Loucy (cell line): ENCODE measurements around the gene BANF2.

Experiments
- H2AFZ ChIP-seq: fragments of 200-600 bp; sonication (generic); 2 replicates; pipeline ENCODE4 v1.6.0; 2016; ENCODE audit warnings: antibody characterized with exemption, mild to moderate bottlenecking, low read length, moderate library complexity
- H3F3A ChIP-seq: fragments of 200-600 bp; 2 replicates; pipeline ENCODE4 v1.6.0; 2016; ENCODE audit warnings: antibody characterized with exemption, low read depth, mild to moderate bottlenecking
- H3K27me3 ChIP-seq: fragments of 200-600 bp; sonication (generic); 2 replicates; pipeline ENCODE4 v1.6.1; 2014; ENCODE audit warnings: low read length, mild to moderate bottlenecking; ENCODE audit not compliant: insufficient read depth, poor library complexity, severe bottlenecking
- H3K36me3 ChIP-seq: fragments of 200-600 bp; sonication (generic); 2 replicates; pipeline ENCODE4 v1.6.1; 2016; ENCODE audit warnings: low read length; ENCODE audit not compliant: insufficient read depth
- H3K4me1 ChIP-seq: fragments of 200-600 bp; sonication (generic); 2 replicates; pipeline ENCODE4 v1.5.1; 2014; ENCODE audit warnings: low read length, mild to moderate bottlenecking; ENCODE audit not compliant: insufficient read depth, poor library complexity, severe bottlenecking
- H3K4me2 ChIP-seq: fragments of 200-600 bp; sonication (generic); 2 replicates; pipeline ENCODE4 v1.6.0; 2014; ENCODE audit warnings: antibody characterized with exemption, low read length, low read depth, mild to moderate bottlenecking; ENCODE audit not compliant: poor library complexity, severe bottlenecking
- H3K4me3 ChIP-seq: fragments of 200-600 bp; sonication (generic); 2 replicates; pipeline ENCODE4 v1.5.1; 2014; ENCODE audit warnings: low read length, mild to moderate bottlenecking, mixed read lengths; ENCODE audit not compliant: poor library complexity, severe bottlenecking
- H3K79me2 ChIP-seq: fragments of 200-600 bp; sonication (generic); 2 replicates; pipeline ENCODE4 v1.6.1; 2014; ENCODE audit warnings: low read length; ENCODE audit not compliant: insufficient read depth
- H3K9ac ChIP-seq: fragments of 200-600 bp; sonication (generic); 2 replicates; pipeline ENCODE4 v1.6.0; 2014; ENCODE audit warnings: mild to moderate bottlenecking, low read depth, low read length, moderate library complexity; ENCODE audit not compliant: poor library complexity, severe bottlenecking
- H3K9me2 ChIP-seq: fragments of 200-600 bp; sonication (generic); replicated peaks from 2 replicates; pipeline ENCODE4 v1.6.1; 2016; ENCODE audit warnings: low read depth, low read length, mixed read lengths
- H3K9me3 ChIP-seq: fragments of 200-600 bp; sonication (generic); 2 replicates; pipeline ENCODE4 v1.6.1; 2014; ENCODE audit warnings: mild to moderate bottlenecking, antibody characterized with exemption, low read length, low read depth; ENCODE audit not compliant: insufficient read depth
- H4K20me1 ChIP-seq: fragments of 200-600 bp; sonication (generic); 2 replicates; pipeline ENCODE4 v1.6.0; 2014; ENCODE audit warnings: antibody characterized with exemption, low read length, mild to moderate bottlenecking; ENCODE audit not compliant: insufficient read depth, poor library complexity, severe bottlenecking
- EZH2phosphoT487 ChIP-seq: fragments of 200-600 bp; IDR thresholded peaks from 2 replicates; pipeline ENCODE4 v1.6.1; 2018; ENCODE audit warnings: antibody characterized with exemption, mild to moderate bottlenecking, moderate library complexity, borderline replicate concordance
- TF ChIP-seq, protein P1 (sequence below): fragments of 200-600 bp; sonication (generic); conservative IDR thresholded peaks from 2 replicates; pipeline ENCODE4 v1.5.1; 2014; ENCODE audit warnings: mild to moderate bottlenecking, antibody characterized with exemption, low read length

BANF2 gene

DNA sequence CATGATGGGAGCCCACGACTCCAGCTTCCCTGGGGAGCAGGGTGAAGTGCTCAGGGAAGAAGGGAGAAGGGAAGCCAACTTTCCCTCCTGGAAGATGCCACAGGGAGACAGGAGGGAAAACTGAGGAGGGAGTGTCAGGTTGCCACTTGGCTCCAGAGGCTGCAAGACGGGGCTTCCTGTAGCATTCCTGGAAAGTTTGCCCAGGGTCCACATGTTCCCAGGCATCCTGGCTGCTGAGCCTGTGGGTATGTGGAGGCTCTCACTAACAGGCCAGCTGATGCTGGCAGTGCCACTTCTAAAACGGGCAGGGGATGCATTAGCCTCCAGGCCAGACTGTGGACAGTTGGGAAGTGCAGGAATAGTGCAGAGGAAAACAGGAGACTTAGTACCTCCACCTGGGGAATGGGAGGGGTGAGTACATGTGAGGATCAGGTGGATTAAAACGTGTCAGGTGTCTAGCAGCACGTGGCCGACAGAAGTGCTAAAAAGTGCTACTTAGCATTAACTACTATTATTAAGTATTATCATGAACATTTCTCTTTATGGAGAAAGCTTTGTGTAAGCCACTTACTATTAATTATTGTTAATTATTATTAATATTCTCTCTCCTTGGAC, 33.2 kb downstream of the BANF2 start:
- no peaks in the 10 kb centered on the region for H3K9me2 ChIP-seq
- H3K4me2 ChIP-seq = no peak overlapping the region
- no peaks in the 10 kb centered on the region for H3K36me3 ChIP-seq
- no peaks in the 10 kb centered on the region for H3K79me2 ChIP-seq
- no peaks in the 10 kb centered on the region for H3K4me1 ChIP-seq
- H4K20me1 ChIP-seq = no peaks in the 10 kb centered on the region
- H3K27me3 ChIP-seq = no peaks in the 10 kb centered on the region
- no peak overlapping the region for H3K9ac ChIP-seq
- H2AFZ ChIP-seq = no peak overlapping the region
- TF ChIP-seq EZH2phosphoT487 = no peak
- TF ChIP-seq, protein P1, sequence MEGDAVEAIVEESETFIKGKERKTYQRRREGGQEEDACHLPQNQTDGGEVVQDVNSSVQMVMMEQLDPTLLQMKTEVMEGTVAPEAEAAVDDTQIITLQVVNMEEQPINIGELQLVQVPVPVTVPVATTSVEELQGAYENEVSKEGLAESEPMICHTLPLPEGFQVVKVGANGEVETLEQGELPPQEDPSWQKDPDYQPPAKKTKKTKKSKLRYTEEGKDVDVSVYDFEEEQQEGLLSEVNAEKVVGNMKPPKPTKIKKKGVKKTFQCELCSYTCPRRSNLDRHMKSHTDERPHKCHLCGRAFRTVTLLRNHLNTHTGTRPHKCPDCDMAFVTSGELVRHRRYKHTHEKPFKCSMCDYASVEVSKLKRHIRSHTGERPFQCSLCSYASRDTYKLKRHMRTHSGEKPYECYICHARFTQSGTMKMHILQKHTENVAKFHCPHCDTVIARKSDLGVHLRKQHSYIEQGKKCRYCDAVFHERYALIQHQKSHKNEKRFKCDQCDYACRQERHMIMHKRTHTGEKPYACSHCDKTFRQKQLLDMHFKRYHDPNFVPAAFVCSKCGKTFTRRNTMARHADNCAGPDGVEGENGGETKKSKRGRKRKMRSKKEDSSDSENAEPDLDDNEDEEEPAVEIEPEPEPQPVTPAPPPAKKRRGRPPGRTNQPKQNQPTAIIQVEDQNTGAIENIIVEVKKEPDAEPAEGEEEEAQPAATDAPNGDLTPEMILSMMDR = no peak
- no peaks in the 10 kb centered on the region for H3K9me3 ChIP-seq
- no peak overlapping the region for H3K4me3 ChIP-seq
- H3F3A ChIP-seq = no peaks in the 10 kb centered on the region

DNA sequence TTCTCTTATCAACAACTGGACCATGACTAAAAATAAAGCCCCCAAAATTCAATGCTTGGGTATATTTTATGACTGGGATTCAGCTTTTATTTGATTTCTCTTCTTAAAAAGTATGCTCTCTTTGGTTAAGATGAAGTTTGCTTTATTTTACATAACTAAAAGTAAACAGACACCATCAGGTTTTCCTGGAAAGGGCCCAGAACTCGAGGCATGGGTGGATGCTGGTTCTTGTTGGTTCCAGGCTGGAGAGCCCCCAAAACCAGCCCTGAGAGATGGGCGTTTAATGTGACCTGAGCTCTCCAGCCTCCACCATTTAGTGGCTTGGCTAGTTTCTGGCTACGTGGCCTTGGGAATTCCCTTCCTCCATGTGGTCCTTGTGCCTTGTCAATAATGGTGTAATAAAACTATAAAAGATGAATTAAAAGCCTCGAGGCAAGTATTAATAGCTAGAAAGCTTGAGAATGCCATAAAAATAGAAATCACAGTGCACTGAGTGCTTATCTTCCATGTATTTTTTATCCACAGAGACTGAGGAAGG, 34.1 kb downstream of the BANF2 start:
- Histone ChIP-seq H3K27me3 (no peaks in the 10 kb centered on the region), H3F3A (no peaks in the 10 kb centered on the region), H3K4me2 (no peak overlapping the region), H3K4me1 (no peaks in the 10 kb centered on the region), H3K4me3 (no peak overlapping the region), H4K20me1 (no peaks in the 10 kb centered on the region), H3K79me2 (no peaks in the 10 kb centered on the region), H3K36me3 (no peaks in the 10 kb centered on the region), H2AFZ (no peak overlapping the region), H3K9me2 (no peaks in the 10 kb centered on the region), H3K9me3 (no peaks in the 10 kb centered on the region), H3K9ac (no peak overlapping the region)
- TF ChIP-seq, protein P1 = no peak
- no peak for TF ChIP-seq EZH2phosphoT487

DNA sequence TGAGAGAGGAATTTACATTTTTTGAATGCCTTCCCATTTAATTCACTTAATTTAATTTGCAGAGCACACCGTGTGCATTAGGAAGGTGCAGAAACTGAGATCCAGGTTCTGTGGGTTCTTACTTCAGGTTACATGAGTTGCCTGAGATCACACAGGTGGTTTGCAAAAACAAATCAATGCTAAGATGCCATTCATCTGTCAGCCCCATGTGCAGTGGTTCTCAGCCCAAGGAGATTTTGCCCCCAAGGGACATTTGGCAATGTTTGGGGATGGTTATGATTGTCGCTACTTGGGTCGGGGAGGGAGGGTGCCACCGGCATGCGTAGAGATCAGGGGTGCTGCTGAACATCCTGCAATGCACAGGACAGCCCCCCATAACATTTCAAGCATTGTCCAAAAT, 34.6 kb downstream of the BANF2 start:
- Histone ChIP-seq H2AFZ (no peak overlapping the region), H3K36me3 (no peaks in the 10 kb centered on the region), H3K27me3 (no peaks in the 10 kb centered on the region), H3K9me3 (no peaks in the 10 kb centered on the region), H3K9me2 (no peaks in the 10 kb centered on the region), H3K4me3 (no peak overlapping the region), H3K4me2 (no peak overlapping the region), H3K4me1 (no peaks in the 10 kb centered on the region), H3K79me2 (no peaks in the 10 kb centered on the region), H3K9ac (no peak overlapping the region), H3F3A (no peaks in the 10 kb centered on the region), H4K20me1 (no peaks in the 10 kb centered on the region)
- TF ChIP-seq, protein P1 = no peak
- no peak for TF ChIP-seq EZH2phosphoT487
